Nephron progenitor cell (in vitro differentiated cells): ENCODE measurements around the gene EPHA5.

Source experiments
- DNase-seq: peaks from one replicate; pipeline ENCODE4 v3.0.0; 2021
- H3K27ac Mint-ChIP-seq: 2 replicates; pipeline ENCODE4 v1.8.0; 2021; ENCODE audit warnings: mild to moderate bottlenecking, moderate library complexity, mixed read lengths
- H3K27me3 Mint-ChIP-seq: 2 replicates; pipeline ENCODE4 v1.8.0; 2021; ENCODE audit warnings: mild to moderate bottlenecking, low read depth, mixed read lengths; ENCODE audit not compliant: poor library complexity
- H3K36me3 Mint-ChIP-seq: 2 replicates; pipeline ENCODE4 v1.8.0; 2021; ENCODE audit warnings: low read depth, mixed read lengths
- H3K4me1 Mint-ChIP-seq: 2 replicates; pipeline ENCODE4 v1.8.0; 2021; ENCODE audit warnings: mixed read lengths
- H3K4me3 Mint-ChIP-seq: 2 replicates; pipeline ENCODE4 v1.8.0; 2021; ENCODE audit warnings: mild to moderate bottlenecking, moderate library complexity, mixed read lengths
- H3K9me3 Mint-ChIP-seq: 2 replicates; pipeline ENCODE4 v1.8.0; 2021; ENCODE audit warnings: mild to moderate bottlenecking, moderate library complexity, mixed read lengths
- CTCF ChIP-seq: fragments of 200-600 bp; sonication (generic); IDR thresholded peaks from 2 replicates; pipeline ENCODE4 v1.5.0; 2021; ENCODE audit warnings: antibody characterized with exemption

EPHA5 gene

GRCh38 chr4:65302145-65302544 lies 368.1 kb downstream of the EPHA5 start:
- H3K9me3 Mint-ChIP-seq = no peaks in the 10 kb centered on the region
- H3K36me3 Mint-ChIP-seq = no peaks in the 10 kb centered on the region
- no peak for DNase-seq
- no peak overlapping the region for H3K4me3 Mint-ChIP-seq
- no peak overlapping the region for H3K27ac Mint-ChIP-seq
- no peaks in the 10 kb centered on the region for H3K27me3 Mint-ChIP-seq
- no peak for TF ChIP-seq CTCF
- H3K4me1 Mint-ChIP-seq = no peaks in the 10 kb centered on the region

GRCh38 chr4:65296246-65296645 lies 374.0 kb downstream of the EPHA5 start:
- no peak for DNase-seq
- H3K27ac Mint-ChIP-seq = no peak overlapping the region
- H3K27me3 Mint-ChIP-seq = no peaks in the 10 kb centered on the region
- H3K4me1 Mint-ChIP-seq = no peaks in the 10 kb centered on the region
- H3K4me3 Mint-ChIP-seq = no peak overlapping the region
- peaks cover 6% of the 10 kb centered on the region for H3K9me3 Mint-ChIP-seq
- TF ChIP-seq CTCF = no peak
- H3K36me3 Mint-ChIP-seq = no peaks in the 10 kb centered on the region

- Mint-ChIP-seq H3K27me3 (no peaks in the 10 kb centered on the region), H3K36me3 (no peaks in the 10 kb centered on the region), H3K9me3 (peaks cover 17% of the 10 kb centered on the region), H3K4me1 (no peaks in the 10 kb centered on the region), H3K4me3 (no peak overlapping the region), H3K27ac (no peak overlapping the region)
- no peak for DNase-seq
- no peak for TF ChIP-seq CTCF
Measured at GRCh38 chr4:65287071-65287470, 383.2 kb downstream of the EPHA5 start.
